ENCODE results near the gene OPN4.
A peak's percentile ranks its signal among the peaks of the same experiment; 100 is the strongest.

OPN4 gene

GRCh38 chr10:86673827-86674581 lies 19.7 kb downstream of the OPN4 start:
- FAIRE-seq (no peak), DNase-seq (ENCODE audit: insufficient read length, low spot score) (peak; percentile 97)
- TF ChIP-seq CTCF (IDR thresholded peaks at IDR 0.05; ENCODE audit: insufficient read depth, missing control alignments) = no peak

DNA sequence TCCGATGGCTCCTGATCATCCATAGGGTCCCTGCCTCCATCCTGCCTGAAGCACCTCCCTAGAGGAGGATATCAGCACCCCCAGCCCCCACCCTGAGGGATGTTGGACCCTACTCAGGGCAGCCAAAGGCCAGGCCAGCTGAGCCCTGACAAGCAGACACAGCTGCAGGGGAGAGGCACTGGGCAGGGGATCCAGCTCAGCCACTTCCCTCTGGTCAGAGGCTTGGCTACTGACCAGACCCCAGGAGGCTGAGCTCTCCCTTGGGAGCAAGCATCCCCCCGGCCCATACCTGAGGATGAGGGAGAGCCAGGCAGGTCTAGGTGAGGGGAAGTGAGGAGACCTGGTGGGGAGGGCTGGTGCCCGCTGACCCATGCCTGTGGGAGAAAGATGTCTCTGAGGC lies 20.6 kb downstream of the OPN4 start:
- FAIRE-seq (no peak), DNase-seq (ENCODE audit: insufficient read length, low spot score) (no peak)
- TF ChIP-seq CTCF (IDR thresholded peaks at IDR 0.05; ENCODE audit: insufficient read depth, missing control alignments) = no peak

DNA sequence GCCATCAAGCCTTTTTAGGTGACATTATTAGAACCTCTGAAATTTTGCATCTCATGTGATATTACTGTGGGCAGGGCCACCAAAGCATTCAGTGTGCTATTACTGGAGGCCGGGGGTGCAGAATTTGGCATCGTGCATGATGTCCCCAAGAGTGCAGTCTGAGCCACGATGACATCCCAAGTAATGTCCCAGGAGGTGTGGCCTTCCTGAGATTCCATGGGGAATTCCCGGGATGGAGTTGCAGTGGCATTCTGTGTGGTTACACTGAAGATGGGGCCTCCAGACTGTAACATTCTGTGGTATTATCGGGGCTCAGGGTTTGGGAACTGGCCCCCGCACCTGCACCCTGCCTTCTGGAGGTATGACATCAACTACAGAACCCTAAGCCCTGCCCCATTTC lies 23.0 kb downstream of the OPN4 start:
- DNase-seq (ENCODE audit: insufficient read length, low spot score) = no peak
- TF ChIP-seq CTCF (IDR thresholded peaks at IDR 0.05; ENCODE audit: insufficient read depth, missing control alignments) = no peak
- FAIRE-seq = no peak

GRCh38 chr10:86678999-86679792 lies 24.8 kb downstream of the OPN4 start:
- no peak for FAIRE-seq
- DNase-seq (ENCODE audit: insufficient read length, low spot score) = no peak
- no peak for TF ChIP-seq CTCF (IDR thresholded peaks at IDR 0.05; ENCODE audit: insufficient read depth, missing control alignments)

DNA sequence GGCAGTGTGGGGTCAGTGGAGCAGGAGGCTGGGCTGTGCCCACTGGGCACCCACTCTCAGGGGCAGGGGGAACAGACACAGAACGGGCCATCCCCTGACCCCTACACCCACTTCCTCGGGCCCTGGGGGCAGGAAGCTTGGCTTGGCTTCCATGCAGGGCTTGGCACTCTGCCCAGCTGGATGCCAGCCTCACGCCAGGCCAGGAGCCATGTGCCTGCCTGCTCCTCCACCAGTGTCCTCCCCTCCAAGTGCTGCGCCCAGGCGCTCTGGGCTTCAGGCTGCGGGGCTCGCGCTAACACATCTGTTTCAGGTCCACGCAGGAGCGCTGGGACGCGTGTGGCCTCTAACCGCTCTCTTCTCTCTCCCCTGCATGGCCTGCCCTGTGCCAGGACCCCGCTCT lies 26.7 kb downstream of the OPN4 start:
- FAIRE-seq = no peak
- DNase-seq (ENCODE audit: insufficient read length, low spot score) = no peak
- no peak for TF ChIP-seq CTCF (IDR thresholded peaks at IDR 0.05; ENCODE audit: insufficient read depth, missing control alignments)

GRCh38 chr10:86681722-86682386 lies 27.5 kb downstream of the OPN4 start:
- DNase-seq (ENCODE audit: insufficient read length, low spot score) = no peak
- TF ChIP-seq CTCF (IDR thresholded peaks at IDR 0.05; ENCODE audit: insufficient read depth, missing control alignments) = no peak
- no peak for FAIRE-seq

Measured in D721Med (cell line).